Muscle layer of duodenum (tissue), 2 donors: ENCODE measurements around the gene LRRC55.

Experiments used
- H3K27ac ChIP-seq: one replicate; pipeline ENCODE4 v1.7.0; 2013; ENCODE audit warnings: mild to moderate bottlenecking, low read length
- H3K27me3 ChIP-seq: one replicate; pipeline ENCODE4 v1.7.0; 2013; ENCODE audit warnings: low read depth, mild to moderate bottlenecking, control low read depth, low read length
- H3K36me3 ChIP-seq, 2 donors: one replicate each; pipeline ENCODE4 v1.7.0; 2013; ENCODE audit warnings: low read length in 2 of 2, control low read depth in 1 of 2, mild to moderate bottlenecking in 1 of 2; ENCODE audit not compliant: insufficient read depth in 2 of 2, control insufficient read depth in 1 of 2
- H3K4me1 ChIP-seq, 2 donors: one replicate each; pipeline ENCODE4 v1.7.0; 2013; ENCODE audit warnings: low read length in 2 of 2, mild to moderate bottlenecking in 2 of 2, control low read depth in 1 of 2, moderate library complexity in 1 of 2; ENCODE audit not compliant: insufficient read depth in 2 of 2, control insufficient read depth in 1 of 2
- H3K4me3 ChIP-seq, 2 donors: one replicate each; pipeline ENCODE4 v1.7.0; 2013; ENCODE audit warnings: low read length in 2 of 2, low read depth in 1 of 2, mild to moderate bottlenecking in 1 of 2
- H3K9me3 ChIP-seq, 2 donors: one replicate each; pipeline ENCODE4 v1.7.0; 2013; ENCODE audit warnings: low read length in 2 of 2, control low read depth in 1 of 2, mild to moderate bottlenecking in 1 of 2; ENCODE audit not compliant: control insufficient read depth in 1 of 2
- donor health status: healthy.

Gene LRRC55

DNA sequence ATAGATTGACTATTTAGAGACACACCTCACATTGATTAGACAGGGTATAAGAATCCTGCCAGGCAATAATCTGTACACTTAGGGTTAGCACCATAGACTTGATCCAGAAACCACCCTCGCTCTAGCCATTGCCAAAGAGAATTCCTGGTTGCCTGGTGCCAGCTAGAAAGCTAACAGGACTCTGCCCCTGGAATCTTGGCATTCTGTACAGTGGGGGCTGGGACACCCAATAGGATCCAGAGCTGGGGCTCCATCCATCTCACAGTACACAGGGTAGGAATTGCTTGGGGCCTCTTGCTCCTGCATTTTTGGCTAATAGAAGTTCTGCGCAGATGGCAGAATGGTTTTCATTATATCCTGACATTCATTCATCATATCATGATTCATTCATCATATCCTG, 58.3 kb downstream of the LRRC55 start:
- H3K27me3 ChIP-seq = no peaks in the 10 kb centered on the region
- H3K36me3 ChIP-seq = no peaks in the 10 kb centered on the region
- H3K9me3 ChIP-seq = no peaks in the 10 kb centered on the region
- no peak overlapping the region for H3K4me3 ChIP-seq
- no peak overlapping the region for H3K27ac ChIP-seq
- peaks cover 0 to 4% of the 10 kb centered on the region in 2 donors for H3K4me1 ChIP-seq

DNA sequence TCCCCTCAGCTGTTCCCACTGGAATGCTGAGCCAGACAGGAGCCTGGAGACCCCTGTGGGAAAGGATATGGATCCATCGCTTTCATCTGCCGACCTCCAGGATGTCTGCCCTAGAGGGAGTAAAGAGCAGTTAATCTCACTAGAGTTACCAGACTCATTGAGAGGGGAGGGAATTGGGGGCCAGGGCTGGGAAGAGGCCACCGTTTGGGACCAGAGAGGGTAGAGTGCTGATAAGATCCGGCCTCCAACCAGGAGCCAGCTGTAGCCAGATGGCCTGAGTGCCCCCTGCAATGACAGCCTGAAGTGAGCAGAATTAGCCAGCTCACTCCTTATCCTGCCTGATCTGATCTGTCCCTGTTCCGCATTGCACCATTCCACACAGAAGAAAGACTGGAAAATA, 59.0 kb downstream of the LRRC55 start:
- no peak overlapping the region for H3K27ac ChIP-seq
- no peaks in the 10 kb centered on the region for H3K36me3 ChIP-seq
- H3K27me3 ChIP-seq = no peaks in the 10 kb centered on the region

More for the DNA sequence above, 59.0 kb downstream of the LRRC55 start:
- Histone ChIP-seq H3K4me3 (no peak overlapping the region), H3K4me1 (peaks cover 0 to 4% of the 10 kb centered on the region in 2 donors), H3K9me3 (no peaks in the 10 kb centered on the region)
